Measurements from ENCODE around the gene TMIGD1.

The TMIGD1 gene

GRCh38 chr17:30275911-30276310 lies 57.9 kb downstream of the TMIGD1 start:
- no peak for DNase-seq

DNA sequence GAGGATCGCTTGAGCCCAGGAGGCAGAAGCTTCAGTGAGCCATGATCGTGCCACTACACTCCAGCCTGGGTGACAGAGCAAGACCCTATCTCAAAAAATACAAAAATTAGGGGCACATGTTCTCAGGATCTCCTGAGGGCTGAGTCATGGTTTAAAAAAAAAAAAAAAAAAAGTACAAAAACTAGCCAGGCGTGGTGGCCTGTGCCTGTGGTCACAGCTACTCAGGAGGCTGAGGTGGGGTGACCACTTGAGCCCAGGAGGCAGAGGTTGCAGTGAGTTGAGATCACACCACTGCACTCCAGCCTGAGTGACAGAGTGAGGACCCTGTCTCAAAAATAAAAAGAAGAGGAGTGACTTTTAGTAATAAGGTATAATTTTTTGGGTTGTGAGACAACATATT lies 59.0 kb downstream of the TMIGD1 start:
- DNase-seq, result no peak

DNA sequence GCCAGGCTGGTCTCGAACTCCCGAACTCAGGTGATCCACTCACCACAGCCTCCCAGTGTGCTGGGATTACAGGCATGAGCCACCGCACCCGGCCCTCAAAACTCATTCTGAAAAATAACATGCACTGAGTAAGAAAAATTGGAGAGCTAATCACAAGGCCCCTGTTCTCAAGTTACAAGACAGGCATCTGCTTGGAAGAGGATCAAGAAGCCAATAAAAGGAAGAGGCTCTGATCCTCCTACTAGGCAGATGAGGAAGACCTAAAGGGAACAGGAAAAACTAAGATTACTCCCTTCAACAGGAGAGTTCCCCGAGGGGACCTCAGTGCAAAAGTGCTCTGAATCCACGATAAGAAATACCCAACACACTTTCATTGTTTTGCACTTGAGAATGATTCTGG lies 60.5 kb downstream of the TMIGD1 start:
- no peak for DNase-seq

DNA sequence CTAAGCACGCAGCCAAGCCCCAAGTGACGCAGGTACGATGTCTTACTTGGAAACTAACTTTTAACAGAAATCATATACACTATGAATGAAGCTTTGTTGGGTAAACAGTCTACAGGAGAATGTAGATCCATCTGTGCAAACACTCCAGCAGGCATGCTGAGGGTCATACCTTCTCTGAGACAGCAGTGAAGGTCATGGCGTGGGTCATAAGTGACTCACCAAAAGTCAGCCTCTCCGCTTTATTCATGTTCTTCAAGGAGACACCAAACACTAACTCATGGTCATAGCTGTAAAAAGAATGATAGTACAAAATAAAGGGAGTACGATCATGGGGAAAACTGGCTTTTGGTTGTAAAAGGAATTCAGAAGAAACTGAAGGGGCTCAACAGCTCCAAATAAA lies 62.8 kb downstream of the TMIGD1 start:
- no peak for DNase-seq

- DNase-seq, result no peak
Observed at GRCh38 chr17:30267625-30268024, 66.2 kb downstream of the TMIGD1 start.
